IMR-90 (cell line): Measurements from ENCODE around the gene LEPR.

Experiments used
- CEBPB ChIP-seq: IDR thresholded peaks from 2 replicates; pipeline ENCODE4 v1.6.1; 2012; ENCODE audit warnings: low read depth, low read length, improper control_type of control experiment
- CTCF ChIP-seq: conservative IDR thresholded peaks from 2 replicates; pipeline ENCODE4 v1.5.1; 2012; ENCODE audit warnings: mild to moderate bottlenecking, low read depth, low read length, improper control_type of control experiment
- MAFK ChIP-seq: IDR thresholded peaks from 2 replicates; pipeline ENCODE4 v1.6.1; 2012; ENCODE audit warnings: low read depth, low read length, improper control_type of control experiment
- MXI1 ChIP-seq: IDR thresholded peaks from 2 replicates; pipeline ENCODE4 v1.6.1; 2012; ENCODE audit warnings: low read depth, mild to moderate bottlenecking, low read length, moderate library complexity, borderline replicate concordance
- POLR2A ChIP-seq: IDR thresholded peaks from 2 replicates; pipeline ENCODE4 v1.6.1; 2012; ENCODE audit warnings: mild to moderate bottlenecking, low read depth, low read length

DNA sequence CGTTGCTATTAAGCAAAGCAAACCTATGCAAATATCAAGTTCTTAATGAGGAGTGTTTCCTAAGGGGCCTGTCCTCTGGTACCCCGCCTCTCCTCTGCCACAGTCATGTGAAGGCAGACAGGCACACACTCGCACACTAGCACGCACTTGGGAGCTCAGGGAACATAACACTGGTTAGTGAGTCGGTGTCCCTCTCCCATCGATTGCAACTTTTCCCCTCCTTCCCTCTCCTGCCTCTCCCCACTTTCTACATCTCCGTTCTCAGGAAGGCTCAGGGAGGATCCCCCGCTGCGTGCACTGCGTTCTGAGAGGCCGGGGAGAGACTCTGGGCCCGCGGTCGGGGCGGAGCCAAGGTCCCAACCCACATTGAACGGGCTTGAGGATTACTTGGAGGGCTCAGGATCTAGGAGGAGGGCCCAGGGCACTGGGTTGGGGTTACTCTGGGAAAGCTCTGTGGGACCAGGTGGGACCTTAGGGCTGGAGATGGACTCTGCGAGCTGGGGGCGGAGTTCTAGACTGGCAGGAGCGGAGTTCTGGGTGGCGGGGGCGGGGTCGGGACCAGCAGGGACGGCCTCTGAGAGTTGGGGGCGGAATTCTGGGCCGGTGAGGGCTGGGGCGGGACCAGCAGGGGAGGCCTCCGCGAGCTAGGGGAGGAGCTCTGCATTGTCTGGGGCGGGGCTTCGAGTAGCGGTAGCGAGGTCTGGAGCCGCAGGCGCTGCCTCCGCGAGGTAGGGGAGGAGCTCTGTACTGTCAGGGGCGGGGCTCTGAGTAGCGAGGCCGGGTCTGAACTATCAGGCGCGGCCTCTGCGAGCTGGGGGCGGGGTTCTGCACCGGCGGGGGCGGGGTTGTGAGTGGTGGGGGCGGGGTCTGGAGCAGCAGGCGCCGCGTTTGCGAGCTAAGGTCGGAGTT is 533 bp upstream of the LEPR start:
- TF ChIP-seq CTCF = no peak
- TF ChIP-seq MXI1 = no peak
- TF ChIP-seq CEBPB = no peak
- TF ChIP-seq MAFK = no peak
- no peak for TF ChIP-seq POLR2A
